Measurements from ENCODE around the gene SCN1B.
"Not testable (repeated sequence)": the region's sequence is repeated elsewhere in the genome, so short reads cannot be mapped to it uniquely, and the experiment has no call there.

Gene SCN1B

GRCh38 chr19:35013041-35013819, 17.0 kb upstream of the SCN1B start (continued):
- no peak for TF ChIP-seq ZNF776 (tag by site-specific recombination; IDR thresholded peaks at IDR 0.05; ENCODE audit: borderline replicate concordance)
- TF ChIP-seq ZNF560 (tag by site-specific recombination; IDR thresholded peaks at IDR 0.05; ENCODE audit: borderline replicate concordance): no peak
- no peak for TF ChIP-seq ZNF266 (tag by site-specific recombination; IDR thresholded peaks at IDR 0.05; ENCODE audit: low read depth)
- TF ChIP-seq ZNF580 (tag by site-specific recombination; IDR thresholded peaks at IDR 0.05): no peak
- TF ChIP-seq ZBTB11 (tag by site-specific recombination; conservative IDR thresholded peaks at IDR 0.05; ENCODE audit: low read depth): no peak

GRCh38 chr19:35013820-35014754, 16.2 kb upstream of the SCN1B start:
- Histone ChIP-seq H3K4me3 (ENCODE audit: low read depth, low read length) (no peak overlapping the region), H3K4me1 (ENCODE audit: control insufficient read depth, insufficient read depth, low read length) (no peaks in the 10 kb centered on the region), H3K36me3 (ENCODE audit: control insufficient read depth in 2 of 2, insufficient read depth in 1 of 2, low read length in 2 of 2) (peaks cover 96 to 100% of the 10 kb centered on the region in 2 experiments), H3K9me3 (ENCODE audit: control insufficient read depth, insufficient read depth, low read depth, low read length) (no peaks in the 10 kb centered on the region), H3K27ac (ENCODE audit: extremely low read depth, low read depth, low read length) (no peak overlapping the region)
- POLR2A ChIA-PET: interaction anchor here (0.6 to 2.2 kb wide), 4 partner anchors 9 to 71 kb away, joined by 3 to 8 read pairs (median 4); partner anchors contain the start of gene GRAMD1A
- CTCF ChIA-PET: interaction anchor here (0.6 to 9.0 kb wide), 12 partner anchors 7 to 374 kb away, joined by 3 to 96 read pairs (median 4); partner anchors contain the start of gene GRAMD1A
- no peak for TF ChIP-seq ZNF174 (tag by site-specific recombination; IDR thresholded peaks at IDR 0.05)
- TF ChIP-seq ZNF366 (tag by site-specific recombination; conservative IDR thresholded peaks at IDR 0.05): 0 out of 2 replicates have a peak, but pooled peaks have one; percentile 45
- TF ChIP-seq ZNF658 (tag by site-specific recombination; IDR thresholded peaks at IDR 0.05): no peak

- TF ChIP-seq ZNF121 (tag by site-specific recombination; IDR thresholded peaks at IDR 0.05): peak; percentile 95
- not testable (repeated sequence) for H3K27ac ChIP-seq (ENCODE audit: extremely low read depth, low read depth, low read length); H3K4me1 ChIP-seq (ENCODE audit: control insufficient read depth, insufficient read depth, low read length); H3K4me3 ChIP-seq (ENCODE audit: low read depth, low read length); H3K9me3 ChIP-seq (ENCODE audit: control insufficient read depth, insufficient read depth, low read depth, low read length)
- CTCF ChIA-PET: interaction anchor here (0.6 to 9.0 kb wide), 6 partner anchors 14 to 375 kb away, joined by 3 to 96 read pairs (median 4); partner anchors contain the start of gene GRAMD1A
- peaks cover 96 to 100% of the 10 kb centered on the region in 2 experiments for H3K36me3 ChIP-seq (ENCODE audit: control insufficient read depth in 2 of 2, insufficient read depth in 1 of 2, low read length in 2 of 2)
- POLR2A ChIA-PET: interaction anchor here (0.6 to 2.2 kb wide), 4 partner anchors 8 to 71 kb away, joined by 3 to 8 read pairs (median 4); partner anchors contain the start of gene GRAMD1A
These were observed 15.5 kb upstream of the SCN1B start for GRCh38 chr19:35014774-35015173.

GRCh38 chr19:35015270-35015953, 14.9 kb upstream of the SCN1B start:
- H3K4me3 ChIP-seq (ENCODE audit: low read depth, low read length): no peak overlapping the region
- H3K9me3 ChIP-seq (ENCODE audit: control insufficient read depth, insufficient read depth, low read depth, low read length): no peaks in the 10 kb centered on the region
- ChIA-PET CTCF (interaction anchor here (0.6 to 9.0 kb wide), 6 partner anchors 15 to 376 kb away, joined by 3 to 96 read pairs (median 4); partner anchors contain the start of gene GRAMD1A), POLR2A (interaction anchor here (1.2 to 2.2 kb wide), 2 partner anchors 11 to 15 kb away, joined by 4 to 8 read pairs; partner anchors contain the start of gene GRAMD1A)
- peak overlapping the region; percentile 34; the same call in 1 of the 2 replicates for H3K27ac ChIP-seq (ENCODE audit: extremely low read depth, low read depth, low read length)
- H3K4me1 ChIP-seq (ENCODE audit: control insufficient read depth, insufficient read depth, low read length): no peaks in the 10 kb centered on the region
- peaks cover 96 to 100% of the 10 kb centered on the region in 2 experiments for H3K36me3 ChIP-seq (ENCODE audit: control insufficient read depth in 2 of 2, insufficient read depth in 1 of 2, low read length in 2 of 2)
- TF ChIP-seq PRDM4 (tag by site-specific recombination; IDR thresholded peaks at IDR 0.05): no peak
- TF ChIP-seq SP2 (tag by site-specific recombination; IDR thresholded peaks at IDR 0.05): peak; percentile 37
- no peak for TF ChIP-seq ZNF391 (tag by site-specific recombination; IDR thresholded peaks at IDR 0.05; ENCODE audit: borderline replicate concordance, low read depth)
- TF ChIP-seq EGR2 (tag by site-specific recombination; IDR thresholded peaks at IDR 0.05; ENCODE audit: low read depth): peak; percentile 82
- TF ChIP-seq ZFHX2 (tag by site-specific recombination; conservative IDR thresholded peaks at IDR 0.05): peak; percentile 32
- TF ChIP-seq KLF1 (tag by site-specific recombination; IDR thresholded peaks at IDR 0.05): peak; percentile 86

Data from HEK293 (cell line).